NCI-H2081 treated with DMSO at 0.1 percent for 48 hours (cell line): ENCODE data around the gene ADCYAP1R1.

ENCODE experiments used
- DNase-seq: peaks from one replicate; lab custom pipeline; 2025; lab: John Stamatoyannopoulos, UW

Gene ADCYAP1R1

GRCh38 chr7:31068006-31068675 is 16.0 kb downstream of the ADCYAP1R1 start:
- DNase-seq, result no peak

DNA sequence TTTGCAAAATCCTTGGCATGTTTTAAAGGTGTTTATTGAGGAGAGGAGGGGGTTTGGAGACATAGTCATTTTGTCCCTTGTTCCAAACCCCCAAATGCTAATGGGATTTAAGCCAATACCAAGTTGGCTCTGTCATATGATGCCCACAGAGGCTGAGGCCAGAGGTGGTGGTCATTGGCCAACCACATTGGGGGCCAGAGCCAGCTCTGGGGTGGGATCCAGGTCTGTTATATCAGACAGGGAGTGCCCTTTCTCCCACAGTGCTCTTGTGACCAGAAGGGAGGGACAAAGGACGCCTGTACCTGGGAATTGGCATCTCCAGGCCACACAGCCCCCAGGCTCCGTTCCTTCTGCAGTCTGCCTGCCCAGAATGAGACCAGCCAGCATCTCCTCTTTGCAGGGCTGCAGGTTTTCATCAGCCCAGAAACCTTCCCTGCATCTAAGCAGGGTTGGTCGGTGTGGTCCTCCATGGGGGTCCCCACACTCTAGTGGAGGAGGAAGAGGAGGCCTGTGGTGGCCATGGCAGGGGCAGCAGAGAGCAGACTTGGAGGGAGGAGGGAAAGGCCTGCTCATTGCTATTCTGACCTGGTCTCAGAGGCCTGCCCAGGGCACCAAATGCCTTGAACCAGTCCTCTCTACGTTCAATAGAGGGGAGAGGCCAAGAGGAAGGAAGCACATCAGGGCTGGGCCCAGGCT is 17.9 kb downstream of the ADCYAP1R1 start:
- no peak for DNase-seq

- no peak for DNase-seq
Measured at GRCh38 chr7:31070991-31071644, 19.0 kb downstream of the ADCYAP1R1 start.

- DNase-seq, result no peak
Measured at GRCh38 chr7:31071645-31072029, 19.5 kb downstream of the ADCYAP1R1 start.

GRCh38 chr7:31073326-31074119 is 21.4 kb downstream of the ADCYAP1R1 start:
- DNase-seq, result no peak

- no peak for DNase-seq
Measured at GRCh38 chr7:31074120-31074383, 21.9 kb downstream of the ADCYAP1R1 start.

GRCh38 chr7:31074403-31075085 is 22.4 kb downstream of the ADCYAP1R1 start:
- DNase-seq, result no peak

DNA sequence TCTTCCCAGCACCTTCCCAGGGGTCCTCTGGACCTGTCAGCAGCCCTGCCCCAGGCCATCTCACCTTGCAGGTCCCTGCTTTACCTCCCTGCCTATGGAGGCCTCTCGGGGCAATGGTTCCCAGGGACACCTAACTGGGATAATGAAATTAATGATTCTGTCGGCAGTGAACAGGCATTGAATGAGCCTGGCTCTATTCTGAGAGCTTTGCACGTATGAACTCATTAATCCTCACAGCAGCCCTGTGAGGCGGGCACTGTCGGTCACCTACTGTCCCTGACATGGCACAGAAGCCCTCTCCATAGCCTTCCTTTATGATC is 22.9 kb downstream of the ADCYAP1R1 start:
- no peak for DNase-seq

- DNase-seq, result no peak
Measured at GRCh38 chr7:31076051-31076450, 23.9 kb downstream of the ADCYAP1R1 start.

- DNase-seq, result no peak
Measured at GRCh38 chr7:31076641-31077310, 24.7 kb downstream of the ADCYAP1R1 start.

DNA sequence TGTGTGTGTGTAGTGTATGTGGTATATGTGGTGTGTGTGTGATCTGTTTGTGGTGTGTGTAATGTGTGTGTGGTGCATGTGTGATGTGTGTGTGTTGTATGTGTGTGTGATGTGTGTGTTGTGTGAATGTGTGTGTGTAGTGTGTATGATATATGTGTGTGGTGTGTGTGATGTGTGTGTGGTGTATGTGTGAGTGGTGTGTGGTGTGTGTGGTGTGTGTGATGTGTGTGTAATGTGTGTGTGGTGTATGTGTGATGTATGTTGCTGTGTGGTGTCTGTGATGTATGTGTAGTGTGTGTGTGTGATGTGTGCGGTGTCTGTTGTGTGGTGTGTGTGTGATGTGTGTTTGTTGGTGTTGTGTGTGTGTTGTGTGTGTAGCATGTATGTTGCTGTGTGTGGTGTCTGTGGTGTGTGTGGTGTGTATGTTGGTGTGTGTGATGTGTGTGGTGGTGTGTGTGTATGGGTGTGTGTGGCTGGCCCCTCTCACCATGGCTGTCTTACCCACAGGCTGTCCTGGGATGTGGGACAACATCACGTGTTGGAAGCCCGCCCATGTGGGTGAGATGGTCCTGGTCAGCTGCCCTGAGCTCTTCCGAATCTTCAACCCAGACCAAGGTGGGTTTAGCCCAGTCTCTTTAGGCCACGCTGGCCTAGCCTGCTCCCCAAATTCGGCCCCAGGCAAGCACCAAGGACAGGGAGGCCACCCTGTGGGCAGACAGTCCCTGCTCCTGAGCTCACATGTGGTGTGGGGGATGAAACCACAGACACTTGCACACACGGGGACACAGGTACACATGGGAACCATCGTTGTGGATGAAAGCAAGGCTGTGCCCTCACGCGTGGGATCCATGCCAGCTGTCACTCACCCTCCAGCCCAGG is 25.6 kb downstream of the ADCYAP1R1 start:
- no peak for DNase-seq

DNA sequence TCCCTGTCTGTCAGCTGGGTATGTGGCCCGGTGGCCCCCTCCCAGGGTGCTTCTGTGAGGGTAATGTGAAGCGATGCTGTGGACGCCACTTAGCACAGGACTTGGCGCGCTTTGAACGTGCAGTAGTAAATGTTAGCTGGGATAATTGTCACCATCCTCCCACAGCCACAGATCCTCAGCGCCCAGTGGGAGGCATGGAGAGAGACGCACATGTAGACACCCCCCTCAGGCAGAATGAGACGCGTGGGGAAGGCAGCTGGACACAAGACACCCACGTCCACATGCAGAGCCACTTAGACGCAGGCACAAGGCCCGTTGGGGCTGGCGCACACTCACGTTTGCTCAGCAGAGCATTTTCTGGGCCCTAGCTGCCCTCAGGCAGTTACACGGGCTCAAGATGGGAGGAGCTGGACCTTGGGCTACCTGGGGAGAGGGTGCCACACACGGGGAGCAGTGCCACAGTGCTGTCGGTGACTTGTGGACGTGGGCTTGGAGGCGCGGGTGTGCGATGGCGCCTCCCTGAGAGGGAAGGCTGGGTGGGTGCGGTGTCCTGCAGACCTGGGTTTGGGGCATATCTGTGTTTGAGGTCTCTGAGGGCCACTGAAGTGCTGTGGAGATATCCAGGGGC is 26.4 kb downstream of the ADCYAP1R1 start:
- DNase-seq, result no peak

DNA sequence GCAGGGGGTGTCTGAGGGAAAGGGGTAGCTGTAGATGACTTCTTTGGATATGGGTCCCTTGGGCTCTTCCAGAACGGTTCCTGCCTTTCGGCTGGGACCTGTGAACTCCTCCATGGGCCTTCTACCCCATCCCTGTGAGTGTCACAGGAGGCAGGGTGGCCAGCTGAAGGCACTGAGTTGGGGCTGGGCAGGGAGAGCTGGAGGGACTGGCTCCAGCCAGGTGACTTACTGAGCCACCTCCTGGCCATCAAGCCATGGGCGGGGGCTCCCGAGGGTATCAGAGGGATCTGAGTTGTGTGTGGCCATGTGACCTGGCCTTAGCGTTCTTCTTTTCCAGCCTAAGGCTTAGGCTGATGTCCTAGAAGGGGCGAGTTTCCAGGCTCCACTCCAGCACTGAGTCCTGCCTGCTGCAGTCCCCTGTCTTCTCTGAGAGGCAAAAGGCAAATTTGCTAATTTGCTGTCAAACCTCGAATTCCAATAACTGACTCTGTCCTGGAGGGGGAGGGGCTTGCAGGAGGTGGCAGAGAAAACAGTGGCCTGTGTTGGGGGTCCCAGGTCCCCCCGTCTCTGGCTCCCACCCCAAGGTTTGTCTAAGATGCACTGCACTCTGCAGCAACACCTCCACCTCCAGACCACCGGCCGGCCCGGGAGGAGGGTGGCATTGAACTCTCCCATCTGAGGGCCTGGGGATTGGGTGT is 27.2 kb downstream of the ADCYAP1R1 start:
- DNase-seq, result no peak

DNA sequence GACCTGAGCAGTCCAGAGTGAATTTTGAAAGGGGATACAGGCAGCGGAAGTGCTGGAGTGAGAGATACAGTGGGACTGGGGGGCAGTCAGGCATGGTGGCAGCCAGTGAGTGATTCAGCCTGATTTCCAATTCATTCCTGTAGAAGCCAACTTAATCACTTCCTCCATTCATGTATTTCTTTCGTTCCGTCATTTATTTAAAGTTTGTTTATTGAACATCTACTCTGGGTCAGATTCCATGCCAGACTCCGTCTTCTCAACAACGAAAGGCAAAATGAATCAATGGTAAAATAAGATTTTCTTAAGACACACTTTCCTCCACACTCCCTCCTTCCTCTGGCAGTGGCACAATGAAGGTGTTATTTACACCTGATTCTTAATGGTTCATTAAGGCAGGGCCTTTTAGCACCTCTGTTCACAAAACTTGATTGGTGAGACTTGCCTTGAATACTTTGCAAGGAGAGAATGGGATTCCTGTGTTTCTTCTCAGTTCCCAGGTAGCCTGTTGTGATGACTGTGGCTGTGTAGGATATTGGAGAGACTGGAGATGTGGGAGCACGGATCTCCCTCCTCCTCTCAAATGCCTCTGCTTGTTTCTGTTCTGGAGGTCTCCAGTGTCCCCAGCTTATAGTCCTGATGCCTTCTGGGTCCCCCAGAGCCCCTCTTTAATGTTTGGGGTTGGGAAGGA is 27.9 kb downstream of the ADCYAP1R1 start:
- no peak for DNase-seq

- no peak for DNase-seq
Measured at GRCh38 chr7:31080763-31081162, 28.7 kb downstream of the ADCYAP1R1 start.

GRCh38 chr7:31082017-31082416 is 29.9 kb downstream of the ADCYAP1R1 start:
- DNase-seq, result no peak

- no peak for DNase-seq
Measured at GRCh38 chr7:31082447-31082846, 30.3 kb downstream of the ADCYAP1R1 start.

DNA sequence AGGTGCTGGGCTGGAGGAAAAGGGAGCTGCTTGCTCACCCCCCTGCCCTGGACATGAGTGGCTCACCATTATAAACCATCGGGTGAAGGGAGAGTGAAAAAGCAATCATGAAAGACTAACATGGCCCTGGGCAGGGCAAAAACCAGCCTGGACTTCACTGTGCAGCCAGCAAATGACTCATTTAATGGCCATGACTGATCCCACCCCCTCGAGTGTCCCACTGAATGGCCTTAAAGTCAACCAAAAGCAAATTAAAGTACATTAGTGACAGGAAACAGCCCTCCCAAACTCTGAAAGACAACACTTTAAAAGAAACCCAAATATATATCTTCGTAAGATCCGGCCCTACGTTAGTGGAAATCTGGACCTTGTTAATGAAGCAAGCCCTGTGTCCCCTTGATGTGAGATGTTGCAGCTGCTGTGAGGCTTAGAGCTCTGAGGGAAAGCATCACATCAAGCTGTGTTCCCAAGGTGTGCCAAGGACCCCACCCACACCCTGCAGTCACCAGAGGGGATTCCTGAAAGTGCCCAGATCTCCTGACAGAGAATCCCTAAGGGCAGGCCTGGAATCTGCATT is 31.2 kb downstream of the ADCYAP1R1 start:
- no peak for DNase-seq

GRCh38 chr7:31084226-31084625 is 32.1 kb downstream of the ADCYAP1R1 start:
- no peak for DNase-seq
